HG03045 (cell line): Measurements from ENCODE around the gene UBE2U.

Source experiments
- ATAC-seq: cut with Tn5 transposase; IDR thresholded peaks from one replicate; pipeline ENCODE4 v1.9.1; 2021; ENCODE audit warnings: mild to moderate bottlenecking, moderate library complexity; ENCODE audit not compliant: unreplicated experiment

UBE2U gene

DNA sequence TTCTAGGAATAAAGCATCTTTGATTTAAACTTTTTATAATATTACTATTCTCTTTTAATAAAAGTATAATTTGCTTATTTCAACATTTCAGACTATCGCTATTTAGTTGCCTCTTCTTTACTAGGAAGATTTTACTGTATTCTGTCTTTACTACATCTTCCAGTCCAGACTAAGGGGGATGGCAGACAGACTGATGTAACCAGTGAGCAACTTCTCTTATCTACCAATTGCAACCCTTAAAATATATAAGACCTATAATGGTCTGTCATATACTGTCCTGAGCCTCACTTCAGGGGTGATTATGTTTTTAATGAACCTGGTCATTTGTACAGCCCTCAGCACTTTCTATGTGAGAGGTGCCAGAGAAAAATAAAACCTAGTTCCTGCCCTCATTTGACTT, 87.0 kb downstream of the UBE2U start:
- ATAC-seq: no peak

DNA sequence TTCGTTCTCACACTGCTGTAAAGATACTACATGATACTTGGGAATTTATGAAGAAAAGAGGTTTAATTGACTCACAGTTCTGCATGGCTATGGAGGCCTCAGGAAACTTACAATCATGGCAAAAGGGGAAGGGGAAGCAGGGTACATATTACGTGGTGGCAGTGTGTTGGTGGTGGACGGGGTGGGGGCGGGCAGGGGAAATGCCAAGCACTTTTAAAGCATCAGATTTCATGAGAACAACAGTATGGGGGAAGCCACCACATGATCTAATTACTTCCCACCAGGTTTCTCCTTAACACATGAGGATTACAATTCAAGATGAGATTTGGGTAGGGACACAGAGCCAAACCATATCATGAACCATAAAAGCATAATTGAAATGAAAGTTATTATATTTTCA, 88.5 kb downstream of the UBE2U start:
- no peak for ATAC-seq

DNA sequence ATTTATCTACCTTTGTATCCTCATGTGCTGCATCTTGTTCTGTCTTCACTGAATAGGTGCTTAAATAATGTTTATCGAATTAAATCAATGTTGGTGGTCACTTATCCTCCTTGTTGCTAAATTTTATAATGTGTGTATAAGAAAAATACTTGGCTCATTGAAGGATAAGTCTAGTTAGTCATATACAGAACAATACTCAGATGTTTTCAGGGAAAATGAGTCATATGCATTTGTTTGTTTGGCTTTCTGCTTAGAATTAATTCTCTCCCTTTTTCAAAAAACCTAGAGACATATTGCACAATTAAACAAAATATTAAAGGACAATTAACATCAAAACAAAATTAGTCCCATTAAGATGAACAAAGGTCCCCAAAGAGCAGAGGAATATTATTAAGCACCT, 89.0 kb downstream of the UBE2U start:
- no peak for ATAC-seq

DNA sequence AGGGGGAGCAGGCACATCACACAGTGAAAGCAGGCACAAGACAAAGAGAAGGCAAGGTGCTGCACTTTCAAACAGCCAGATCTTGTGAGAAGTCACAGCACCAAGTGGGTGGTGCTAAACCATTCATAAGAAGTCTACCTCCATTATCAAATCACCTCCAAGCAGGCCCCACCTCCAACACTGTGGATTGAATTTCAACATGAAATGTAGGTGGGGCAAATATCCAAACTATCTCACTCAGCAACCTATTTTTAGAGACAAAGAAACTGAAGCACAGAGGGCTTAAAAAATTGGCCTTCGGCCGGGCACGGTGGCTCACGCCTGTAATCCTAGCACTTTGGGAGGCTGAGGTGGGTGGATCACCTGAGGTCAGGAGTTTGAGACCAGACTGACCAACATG, 90.4 kb downstream of the UBE2U start:
- ATAC-seq: no peak

DNA sequence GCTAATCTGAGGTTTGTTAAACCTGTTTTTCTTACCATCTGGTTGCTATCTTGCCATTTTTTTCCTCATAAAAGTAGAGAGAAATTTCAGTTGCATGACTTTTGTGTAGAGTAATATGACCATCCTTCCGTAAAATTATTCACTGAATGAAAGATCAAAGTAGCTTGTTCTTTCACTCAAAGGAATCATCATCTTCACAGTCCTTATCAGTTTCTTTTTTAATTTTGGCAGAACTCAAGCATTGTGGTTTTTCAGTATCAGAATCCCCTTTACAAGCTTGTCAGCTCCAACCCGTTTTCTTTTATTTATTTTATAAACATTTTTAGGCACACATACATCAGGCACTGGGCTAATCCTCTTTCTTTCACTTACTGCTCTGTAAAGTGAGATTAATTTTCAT, 91.7 kb downstream of the UBE2U start:
- ATAC-seq: no peak

DNA sequence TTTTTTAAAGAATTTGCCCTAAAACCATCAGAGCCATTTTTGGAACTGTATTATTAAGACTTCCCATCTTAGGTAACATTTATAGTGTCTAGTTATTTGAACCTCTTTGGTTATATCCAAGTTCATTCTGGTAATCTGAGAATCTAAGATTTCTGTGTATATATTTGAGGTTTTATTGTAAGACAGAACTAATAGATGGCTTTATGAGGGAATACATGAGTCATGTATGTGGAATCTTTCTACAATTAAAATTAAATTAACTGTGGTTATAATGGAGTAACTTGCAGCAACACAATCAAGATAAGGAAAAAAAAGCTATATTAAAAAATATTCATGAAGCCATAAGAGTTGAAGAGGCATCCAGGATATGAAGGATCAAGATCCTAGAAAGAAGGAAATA, 92.1 kb downstream of the UBE2U start:
- no peak for ATAC-seq

DNA sequence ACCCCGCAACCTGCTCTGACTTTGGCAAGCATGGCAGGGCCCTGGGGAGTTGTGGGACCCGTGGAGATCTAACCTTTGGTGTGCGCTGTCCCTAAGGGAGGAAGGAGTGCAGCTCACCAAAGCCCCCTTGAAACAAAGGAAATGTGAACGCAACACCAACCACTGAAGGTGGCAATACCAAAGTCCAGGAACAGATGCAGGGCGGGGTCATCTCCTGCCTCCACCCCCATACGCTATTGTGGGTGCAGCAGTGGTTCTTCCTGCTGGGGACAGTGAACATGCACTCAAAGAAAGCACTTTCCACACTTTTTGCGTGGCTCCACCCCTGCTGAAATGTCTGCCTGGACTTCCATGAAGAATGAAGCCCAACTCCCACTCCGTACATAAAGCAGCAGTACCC, 93.0 kb downstream of the UBE2U start:
- ATAC-seq: no peak

DNA sequence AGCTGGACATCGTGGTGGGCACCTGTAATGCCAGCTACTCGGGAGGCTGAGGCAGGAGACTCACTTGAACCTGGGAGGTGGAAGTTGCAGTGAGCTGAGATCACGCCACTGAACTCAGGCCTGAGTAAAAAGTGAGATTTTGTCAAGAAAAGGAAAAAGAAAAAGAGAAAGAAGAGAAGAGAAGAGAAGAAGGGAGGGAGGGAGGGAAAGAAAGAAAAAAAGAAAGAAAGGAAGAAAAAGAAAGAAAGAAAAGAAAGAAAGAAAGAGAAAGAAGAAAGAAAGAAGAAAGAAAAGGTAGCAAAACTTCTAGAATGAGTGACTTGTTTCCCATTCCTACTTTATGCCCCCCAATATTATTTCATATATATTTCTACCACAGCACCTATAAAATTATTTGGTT, 98.8 kb downstream of the UBE2U start:
- no peak for ATAC-seq

DNA sequence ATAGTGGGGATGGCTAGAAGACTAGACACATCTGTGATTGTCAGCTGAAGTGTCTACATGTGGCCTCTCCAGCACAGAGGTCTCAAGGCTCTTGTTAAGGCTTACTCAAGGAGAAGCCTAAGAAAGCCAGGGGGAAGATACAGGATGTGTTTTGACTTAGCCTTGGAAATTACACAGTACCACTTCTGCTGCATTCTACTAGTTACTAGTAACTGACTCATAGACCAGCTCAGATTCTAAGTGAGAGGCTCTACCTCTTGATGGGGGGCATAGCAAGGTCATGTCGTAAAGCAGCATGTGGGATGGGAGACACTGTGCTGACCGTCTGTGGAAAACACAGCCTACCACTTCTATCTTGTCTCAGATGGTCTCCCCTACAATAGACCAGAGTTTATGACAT, 99.5 kb downstream of the UBE2U start:
- no peak for ATAC-seq

DNA sequence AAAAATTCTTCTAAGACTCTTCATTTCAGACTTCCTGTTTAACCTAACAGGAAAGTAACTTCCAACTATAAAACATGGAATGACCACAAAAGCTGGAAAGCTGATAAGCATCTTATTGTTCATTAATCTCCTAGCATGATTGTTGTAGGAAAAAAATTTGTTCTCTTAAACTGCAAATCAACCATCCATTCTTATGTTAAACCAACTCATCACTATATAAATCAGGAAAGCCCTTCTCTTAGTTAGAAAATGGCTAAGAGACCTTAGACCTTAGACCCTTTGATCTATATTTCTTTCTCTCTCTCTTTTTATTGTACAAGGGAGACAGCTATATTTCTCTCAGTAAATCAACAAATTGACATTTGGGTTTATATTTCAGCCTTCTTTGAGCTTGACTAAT, 101.4 kb downstream of the UBE2U start:
- ATAC-seq: no peak

DNA sequence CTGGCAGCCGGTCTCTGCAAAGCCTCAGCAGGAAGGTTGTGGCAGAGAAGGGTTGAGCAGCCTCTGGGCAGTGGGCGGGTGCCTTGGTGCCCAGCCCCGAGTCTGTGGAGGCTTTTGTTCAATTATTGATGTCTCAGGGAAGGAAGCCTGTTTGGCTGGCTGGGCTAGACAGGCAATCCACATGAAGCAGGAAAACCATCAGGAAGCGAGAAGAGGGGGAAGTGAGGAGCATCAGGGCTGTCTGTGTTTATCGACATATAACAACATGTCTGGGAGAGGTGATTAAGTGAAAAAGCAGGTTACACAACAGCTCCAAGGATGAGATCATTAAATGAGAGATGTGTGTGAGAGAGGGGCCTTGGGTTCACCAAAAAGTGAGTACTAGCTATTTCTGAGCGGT, 105.4 kb downstream of the UBE2U start:
- no peak for ATAC-seq

DNA sequence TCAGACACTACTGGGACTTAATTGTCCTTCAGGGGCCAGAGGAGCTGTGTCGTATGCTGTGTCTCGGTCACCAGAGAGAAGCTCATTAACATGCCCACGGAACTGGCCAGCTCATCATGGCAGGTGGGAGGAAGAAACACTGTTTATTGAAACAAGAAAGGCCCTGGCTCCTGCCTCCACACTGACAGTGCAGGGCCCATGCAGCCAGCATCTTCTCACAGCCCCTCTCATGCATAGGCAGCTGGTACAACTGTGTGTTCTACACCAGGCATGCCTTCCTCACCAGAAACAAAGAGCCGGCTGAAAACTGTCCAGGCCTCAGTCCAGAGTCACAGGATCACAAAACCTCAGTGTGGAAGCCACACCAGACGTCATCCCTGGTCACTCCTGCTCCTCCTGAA, 106.0 kb downstream of the UBE2U start:
- no peak for ATAC-seq

DNA sequence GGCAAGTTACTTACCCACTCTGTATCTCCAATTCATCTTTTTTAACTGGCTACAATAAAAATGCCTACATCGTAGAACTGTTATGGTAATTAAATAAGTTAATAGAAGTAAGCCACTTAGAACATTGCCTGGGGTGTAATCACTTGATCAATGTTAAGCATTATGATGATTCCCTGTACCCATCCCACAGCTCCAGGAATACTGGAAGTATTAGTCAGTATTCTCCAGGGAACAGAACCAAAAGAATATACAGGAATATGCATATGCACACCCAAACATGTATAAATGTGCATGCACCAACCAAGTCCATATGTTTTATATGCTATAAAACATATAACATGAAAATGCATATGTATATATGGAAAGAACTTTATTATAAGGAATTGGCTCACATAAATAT, 107.3 kb downstream of the UBE2U start:
- no peak for ATAC-seq

DNA sequence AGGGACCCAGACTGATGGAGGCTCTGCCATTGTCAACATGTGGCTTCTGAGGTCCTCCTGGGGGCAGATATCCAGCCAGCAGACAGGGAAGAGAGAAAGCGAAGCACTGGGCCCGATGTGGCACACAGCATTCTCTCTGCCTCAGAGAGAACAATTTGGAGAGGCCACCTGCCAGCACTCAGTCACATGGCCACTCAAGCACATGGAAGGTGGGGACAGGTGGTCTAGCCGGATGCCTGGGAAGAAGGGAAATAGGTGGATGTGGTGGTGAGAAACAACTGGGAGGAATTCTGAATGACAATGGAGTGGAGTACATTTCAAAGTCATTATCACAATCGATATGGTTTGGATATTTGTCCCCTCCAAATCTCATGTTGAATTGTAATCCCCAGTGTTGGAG, 109.0 kb downstream of the UBE2U start:
- no peak for ATAC-seq

DNA sequence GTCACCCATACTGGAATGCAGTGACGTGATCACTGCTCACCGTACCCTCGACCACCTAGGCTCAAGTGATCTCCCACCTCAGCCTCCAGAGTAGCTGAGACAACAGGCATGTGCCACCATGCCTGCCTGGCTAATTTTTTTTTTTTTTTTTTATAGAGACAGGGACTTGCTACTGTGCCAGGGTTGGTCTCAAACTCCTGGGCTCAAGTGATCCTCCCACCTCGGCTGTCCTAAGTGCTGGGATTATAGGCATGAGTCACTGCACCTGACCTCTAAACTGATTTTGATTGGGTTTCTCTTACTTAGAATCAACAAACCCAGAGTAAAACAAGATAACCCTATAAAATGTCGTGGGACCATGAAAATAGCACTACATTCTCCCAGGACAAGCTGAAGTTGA, 112.0 kb downstream of the UBE2U start:
- ATAC-seq: no peak
